HL-60 (cell line): Measurements from ENCODE around the gene PTPA.

Source experiments
- POLR2AphosphoS5 ChIP-seq: IDR thresholded peaks from 2 replicates; pipeline ENCODE4 v1.6.1; 2012; ENCODE audit warnings: low read depth
- TF ChIP-seq, protein P1 (sequence below): IDR thresholded peaks from one replicate; pipeline ENCODE4 v1.5.1; 2011; ENCODE audit warnings: low read length, control low read depth, inconsistent platforms; ENCODE audit not compliant: insufficient read depth
- TF ChIP-seq, protein P2 (sequence below): IDR thresholded peaks from 2 replicates; pipeline ENCODE4 v1.6.1; 2012; ENCODE audit warnings: low read depth; ENCODE audit not compliant: insufficient replicate concordance

DNA sequence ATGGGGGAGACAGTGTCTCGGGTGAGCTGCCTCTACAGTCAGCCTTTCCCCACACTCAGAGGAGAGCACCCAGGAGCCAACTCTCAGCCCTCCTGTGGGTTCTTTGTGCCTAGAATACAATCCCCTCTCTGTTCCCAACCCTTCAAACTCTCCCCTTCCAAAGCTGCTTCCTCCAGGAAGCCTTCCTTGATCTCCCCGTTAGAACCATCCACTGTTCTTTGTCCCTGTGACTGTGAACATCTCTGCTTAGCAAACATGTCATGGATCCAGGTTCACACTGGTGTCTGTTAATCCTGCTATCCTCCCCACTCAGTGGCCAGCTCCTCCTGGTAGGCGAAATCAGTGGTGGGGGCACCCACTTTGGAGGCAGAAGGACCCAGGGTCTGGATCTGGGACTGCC is 83.0 kb downstream of the PTPA start:
- TF ChIP-seq, protein P1, sequence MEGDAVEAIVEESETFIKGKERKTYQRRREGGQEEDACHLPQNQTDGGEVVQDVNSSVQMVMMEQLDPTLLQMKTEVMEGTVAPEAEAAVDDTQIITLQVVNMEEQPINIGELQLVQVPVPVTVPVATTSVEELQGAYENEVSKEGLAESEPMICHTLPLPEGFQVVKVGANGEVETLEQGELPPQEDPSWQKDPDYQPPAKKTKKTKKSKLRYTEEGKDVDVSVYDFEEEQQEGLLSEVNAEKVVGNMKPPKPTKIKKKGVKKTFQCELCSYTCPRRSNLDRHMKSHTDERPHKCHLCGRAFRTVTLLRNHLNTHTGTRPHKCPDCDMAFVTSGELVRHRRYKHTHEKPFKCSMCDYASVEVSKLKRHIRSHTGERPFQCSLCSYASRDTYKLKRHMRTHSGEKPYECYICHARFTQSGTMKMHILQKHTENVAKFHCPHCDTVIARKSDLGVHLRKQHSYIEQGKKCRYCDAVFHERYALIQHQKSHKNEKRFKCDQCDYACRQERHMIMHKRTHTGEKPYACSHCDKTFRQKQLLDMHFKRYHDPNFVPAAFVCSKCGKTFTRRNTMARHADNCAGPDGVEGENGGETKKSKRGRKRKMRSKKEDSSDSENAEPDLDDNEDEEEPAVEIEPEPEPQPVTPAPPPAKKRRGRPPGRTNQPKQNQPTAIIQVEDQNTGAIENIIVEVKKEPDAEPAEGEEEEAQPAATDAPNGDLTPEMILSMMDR: no peak
- TF ChIP-seq POLR2AphosphoS5: no peak
- TF ChIP-seq, protein P2, sequence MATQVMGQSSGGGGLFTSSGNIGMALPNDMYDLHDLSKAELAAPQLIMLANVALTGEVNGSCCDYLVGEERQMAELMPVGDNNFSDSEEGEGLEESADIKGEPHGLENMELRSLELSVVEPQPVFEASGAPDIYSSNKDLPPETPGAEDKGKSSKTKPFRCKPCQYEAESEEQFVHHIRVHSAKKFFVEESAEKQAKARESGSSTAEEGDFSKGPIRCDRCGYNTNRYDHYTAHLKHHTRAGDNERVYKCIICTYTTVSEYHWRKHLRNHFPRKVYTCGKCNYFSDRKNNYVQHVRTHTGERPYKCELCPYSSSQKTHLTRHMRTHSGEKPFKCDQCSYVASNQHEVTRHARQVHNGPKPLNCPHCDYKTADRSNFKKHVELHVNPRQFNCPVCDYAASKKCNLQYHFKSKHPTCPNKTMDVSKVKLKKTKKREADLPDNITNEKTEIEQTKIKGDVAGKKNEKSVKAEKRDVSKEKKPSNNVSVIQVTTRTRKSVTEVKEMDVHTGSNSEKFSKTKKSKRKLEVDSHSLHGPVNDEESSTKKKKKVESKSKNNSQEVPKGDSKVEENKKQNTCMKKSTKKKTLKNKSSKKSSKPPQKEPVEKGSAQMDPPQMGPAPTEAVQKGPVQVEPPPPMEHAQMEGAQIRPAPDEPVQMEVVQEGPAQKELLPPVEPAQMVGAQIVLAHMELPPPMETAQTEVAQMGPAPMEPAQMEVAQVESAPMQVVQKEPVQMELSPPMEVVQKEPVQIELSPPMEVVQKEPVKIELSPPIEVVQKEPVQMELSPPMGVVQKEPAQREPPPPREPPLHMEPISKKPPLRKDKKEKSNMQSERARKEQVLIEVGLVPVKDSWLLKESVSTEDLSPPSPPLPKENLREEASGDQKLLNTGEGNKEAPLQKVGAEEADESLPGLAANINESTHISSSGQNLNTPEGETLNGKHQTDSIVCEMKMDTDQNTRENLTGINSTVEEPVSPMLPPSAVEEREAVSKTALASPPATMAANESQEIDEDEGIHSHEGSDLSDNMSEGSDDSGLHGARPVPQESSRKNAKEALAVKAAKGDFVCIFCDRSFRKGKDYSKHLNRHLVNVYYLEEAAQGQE: no peak
